Stimulated activated CD8-positive, alpha-beta memory T cell treated with anti-CD3 and anti-CD28 coated beads, Interleukin-4, amount 100 ng/mL, for 1 hour (primary cell): ENCODE results near the gene PTK6.

ENCODE experiments used
- DNase-seq, 2 donors: peaks; one replicate each; pipeline ENCODE4 v3.0.0-alpha.2; 2020; ENCODE audit warnings: low read depth in 2 of 2, low spot score in 1 of 2

Gene PTK6

DNA sequence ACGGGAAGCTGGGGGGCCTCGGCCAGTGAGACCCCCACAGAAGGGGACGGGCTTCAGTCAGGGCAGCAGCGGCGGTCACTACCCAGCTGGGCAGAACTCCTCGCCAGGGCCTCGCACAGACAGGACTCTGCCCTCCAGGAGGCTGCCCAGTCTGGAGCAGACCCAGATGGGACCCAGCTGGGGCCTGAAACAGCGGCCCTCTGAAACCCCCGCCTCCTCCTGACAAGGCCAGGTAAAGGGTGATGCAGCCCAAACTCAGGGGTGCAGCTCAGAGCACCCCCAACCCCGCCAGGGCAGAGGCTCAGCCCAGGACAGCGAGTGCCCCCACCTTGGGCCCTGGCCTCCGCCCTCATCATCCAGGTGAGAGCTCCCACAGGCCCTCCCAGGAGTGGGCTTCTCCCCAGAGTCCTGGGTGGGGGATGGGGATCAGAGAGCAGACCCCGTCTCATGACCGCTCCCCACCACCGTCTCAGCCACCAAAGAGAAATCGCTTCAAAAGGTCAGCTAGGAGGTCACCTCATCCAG lies 40.5 kb downstream of the PTK6 start:
- DNase-seq, result no peak

DNA sequence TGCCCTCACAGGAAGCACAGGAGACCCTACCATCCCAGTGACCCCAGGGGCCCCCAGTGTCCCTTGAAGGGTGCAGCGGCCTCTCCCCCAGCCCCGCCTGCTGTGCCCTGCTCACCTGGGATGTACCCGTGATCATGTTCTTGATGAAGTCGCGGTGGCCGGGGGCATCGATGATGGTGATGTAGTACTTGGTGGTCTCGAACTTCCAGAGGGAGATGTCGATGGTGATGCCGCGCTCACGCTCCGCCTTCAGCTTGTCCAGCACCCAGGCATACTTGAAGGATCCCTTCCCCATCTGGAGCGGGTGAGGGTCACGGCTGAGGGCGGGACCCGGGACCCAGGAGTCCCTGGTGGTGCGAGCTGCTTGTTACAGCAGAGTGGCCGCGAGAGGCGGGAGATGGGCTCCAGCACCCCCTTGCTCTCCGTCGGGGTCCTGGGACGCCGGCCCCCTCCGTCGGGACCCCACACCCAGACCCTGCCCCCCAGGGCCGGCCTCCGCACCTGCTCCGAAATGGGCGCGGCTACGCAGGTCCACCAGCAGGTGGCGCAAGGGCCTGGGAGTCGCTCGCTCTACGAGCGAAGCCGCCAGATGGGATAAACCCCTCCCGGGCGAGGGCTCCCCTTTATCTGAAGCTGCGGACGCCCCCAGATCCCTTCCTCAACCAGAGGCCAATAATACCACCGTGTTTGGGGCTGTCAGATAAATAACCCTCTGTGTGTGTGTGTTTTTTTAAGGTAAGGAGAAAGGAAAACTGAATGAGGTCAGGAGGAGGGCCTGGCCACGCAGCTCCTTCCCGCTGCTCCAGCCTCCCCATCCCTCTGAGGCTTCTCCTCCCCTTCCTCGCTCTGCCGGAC lies 41.2 kb downstream of the PTK6 start:
- peak; percentile 49 to 55 for DNase-seq

DNA sequence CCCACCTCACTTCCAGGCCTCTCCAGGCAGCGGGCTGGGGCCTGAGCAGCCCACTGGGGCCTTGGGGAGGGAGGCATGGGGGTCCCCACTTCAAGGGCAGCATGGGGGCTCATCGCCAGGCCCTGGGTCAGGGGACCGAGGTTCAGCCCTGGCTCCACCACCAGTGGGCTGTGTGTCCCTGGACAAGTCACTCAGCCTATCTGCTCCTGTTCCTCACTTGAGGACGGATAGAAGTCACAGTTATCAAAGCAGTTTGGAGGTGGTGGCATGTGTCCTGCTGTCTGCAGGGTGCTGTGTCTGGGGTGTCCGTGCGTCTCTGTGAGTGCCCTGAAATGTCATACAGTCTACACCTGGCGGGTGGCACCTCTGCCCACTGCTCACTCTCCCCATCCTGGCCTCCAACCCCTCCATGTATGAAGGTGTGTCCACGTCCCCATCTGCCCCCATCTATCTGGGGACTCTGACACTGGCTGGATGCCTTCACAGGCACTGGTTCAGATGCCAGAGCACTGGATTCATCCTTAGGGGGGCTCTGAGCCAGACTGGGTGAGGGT lies 41.9 kb downstream of the PTK6 start:
- no peak for DNase-seq

DNA sequence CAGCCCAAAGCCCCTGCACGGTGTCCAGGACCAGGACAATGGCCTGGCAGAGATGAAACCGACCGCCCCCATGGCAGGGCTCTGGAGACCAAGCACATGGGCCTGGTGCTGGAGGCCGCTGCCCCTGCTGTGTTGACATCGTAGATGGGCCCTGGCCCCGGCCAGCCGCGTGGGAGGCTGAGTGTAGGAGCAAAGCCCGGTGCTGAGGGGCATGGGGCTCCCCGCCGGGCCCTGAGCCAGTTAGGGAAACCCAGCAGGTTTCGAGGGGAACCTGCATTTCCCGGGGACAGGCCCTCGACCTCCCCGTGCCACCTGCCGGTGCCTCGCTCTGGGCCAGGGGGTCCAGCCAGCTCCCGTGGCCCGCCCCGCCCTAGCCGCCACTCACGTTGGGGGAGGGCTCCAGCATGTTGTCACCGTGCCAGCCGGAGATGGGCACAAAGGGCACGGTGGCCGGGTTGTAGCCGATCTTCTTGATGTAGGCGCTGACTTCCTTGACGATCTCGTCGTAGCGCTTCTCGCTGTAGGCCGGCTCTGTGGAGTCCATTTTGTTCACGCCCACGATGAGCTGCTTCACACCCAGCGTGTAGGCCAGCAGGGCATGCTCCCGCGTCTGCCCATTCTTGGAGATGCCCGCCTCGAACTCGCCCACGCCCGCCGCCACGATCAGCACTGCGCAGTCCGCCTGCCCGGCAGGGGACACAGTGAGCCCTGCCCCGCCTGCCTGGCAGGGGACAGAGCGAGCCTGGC lies 42.6 kb downstream of the PTK6 start:
- no peak for DNase-seq

DNA sequence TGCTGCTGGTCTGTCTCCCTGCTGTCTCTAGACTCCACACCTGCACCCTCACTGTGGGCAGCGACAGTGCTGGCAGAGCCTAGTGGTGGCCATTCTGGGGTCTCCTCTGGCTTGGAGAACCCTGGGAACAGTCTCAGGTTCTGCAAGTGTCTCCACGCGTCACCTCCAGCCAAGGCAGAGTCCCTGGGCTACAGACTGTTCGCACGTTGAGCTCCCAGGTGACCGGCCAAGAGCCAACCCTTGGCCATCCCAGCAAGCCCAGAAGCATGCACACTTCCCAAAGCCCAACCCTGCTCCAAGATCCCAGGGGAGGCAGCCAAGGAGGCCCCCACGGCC lies 43.1 kb downstream of the PTK6 start:
- DNase-seq, result no peak

DNA sequence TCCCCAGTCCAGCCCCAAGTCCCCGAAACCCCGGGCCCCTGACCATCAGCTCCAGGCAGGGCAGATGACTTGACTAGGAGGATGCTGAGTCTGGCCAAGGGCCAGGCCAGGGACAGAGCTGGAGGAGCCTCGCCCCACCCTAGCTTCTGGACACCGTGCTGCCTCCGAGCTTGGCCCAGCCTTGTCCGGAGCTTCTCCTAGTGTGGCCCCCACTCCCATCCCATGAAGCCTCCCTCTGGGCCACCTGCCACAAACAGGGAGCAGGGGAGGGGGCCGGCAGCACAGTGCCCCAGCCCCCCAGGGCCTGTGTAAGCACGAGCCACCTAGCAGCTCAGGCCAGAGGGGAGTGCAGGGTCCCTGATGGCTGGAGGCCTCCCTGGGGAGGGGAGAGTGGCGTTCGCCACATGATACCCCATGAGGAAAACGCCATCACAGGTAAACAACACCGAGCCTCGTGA lies 43.6 kb downstream of the PTK6 start:
- DNase-seq, result no peak

DNA sequence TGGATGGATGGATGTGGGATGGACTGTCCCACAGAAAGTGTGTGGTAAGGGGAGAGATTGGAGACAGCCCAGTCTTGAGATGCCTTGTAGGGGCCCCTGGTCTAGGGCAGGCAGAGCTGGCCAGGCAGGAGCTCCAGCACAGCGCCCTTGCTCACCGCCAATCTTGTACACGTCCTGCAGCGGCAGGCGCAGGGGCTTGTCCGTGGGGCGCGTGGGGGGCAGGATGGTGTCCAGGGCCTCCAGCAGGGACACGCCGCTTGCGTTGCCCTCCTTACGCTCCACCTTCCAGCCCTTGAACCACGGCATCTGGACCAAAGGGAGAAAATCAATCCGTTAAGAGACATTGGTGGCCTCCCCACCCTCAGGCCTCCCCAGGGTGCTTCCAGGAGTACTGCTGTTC lies 44.2 kb downstream of the PTK6 start:
- no peak for DNase-seq

DNA sequence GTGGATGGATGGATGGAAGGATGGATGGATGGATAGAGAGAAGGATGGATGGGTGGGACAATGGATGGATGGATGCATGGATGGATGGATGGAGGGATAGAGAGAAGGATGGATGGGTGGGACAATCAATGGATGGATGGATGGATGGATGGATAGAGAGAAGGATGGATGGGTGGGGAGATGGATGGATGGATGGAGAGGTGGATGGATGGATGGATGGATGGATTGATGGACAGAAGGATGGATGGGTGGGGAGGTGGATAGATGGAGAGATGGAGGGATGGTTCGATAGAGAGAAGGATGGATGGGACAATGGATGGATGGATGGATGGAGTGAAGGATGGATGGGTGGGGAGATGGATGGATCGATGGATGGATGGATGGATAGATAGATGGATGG lies 44.7 kb downstream of the PTK6 start:
- no peak for DNase-seq

DNA sequence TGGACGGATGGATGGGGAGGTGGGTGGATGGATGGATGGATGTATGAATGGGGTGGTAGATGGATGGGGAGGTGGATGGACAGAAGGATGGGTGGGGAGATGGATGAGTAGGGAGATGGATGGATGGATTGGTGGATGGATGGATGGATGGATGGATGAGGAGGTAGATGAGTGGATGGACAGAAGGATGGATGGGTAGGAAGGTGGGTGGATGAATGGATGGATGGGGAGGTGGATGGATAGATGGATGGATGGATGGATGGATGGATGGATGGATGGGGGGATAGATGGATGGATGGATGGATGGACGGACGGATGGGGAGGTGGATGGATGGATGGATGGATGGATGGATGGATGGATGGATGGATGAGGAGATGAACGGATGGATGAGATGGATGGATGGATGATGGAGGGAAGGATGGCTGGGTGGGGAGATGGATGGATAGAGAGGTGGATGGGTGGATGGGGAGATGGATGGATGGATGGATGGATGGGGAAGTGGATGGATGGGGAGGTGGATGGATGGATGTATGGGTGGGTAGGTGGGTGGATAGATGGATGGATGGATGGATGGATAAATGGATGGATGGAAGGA lies 45.4 kb downstream of the PTK6 start:
- DNase-seq, result no peak

DNA sequence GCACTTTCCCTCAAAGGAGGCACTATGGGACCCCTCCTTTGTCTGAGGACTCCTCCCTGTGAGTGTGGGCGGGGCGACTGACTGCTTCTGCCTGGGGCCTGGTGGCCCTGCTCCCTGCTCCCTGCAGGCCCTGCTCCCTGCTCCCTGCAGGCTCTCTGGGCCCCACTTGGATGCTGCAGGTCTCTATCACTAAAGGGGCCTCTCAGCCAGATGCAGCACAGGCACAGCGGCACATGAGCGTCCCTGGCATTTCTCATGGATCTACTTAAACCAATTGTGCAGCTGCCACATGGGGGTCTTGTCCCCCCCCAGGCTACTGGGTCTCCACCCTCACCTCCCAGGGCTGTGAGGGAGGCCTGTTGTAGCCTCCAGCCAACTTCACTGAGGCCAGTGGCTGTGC lies 46.1 kb downstream of the PTK6 start:
- no peak for DNase-seq

DNA sequence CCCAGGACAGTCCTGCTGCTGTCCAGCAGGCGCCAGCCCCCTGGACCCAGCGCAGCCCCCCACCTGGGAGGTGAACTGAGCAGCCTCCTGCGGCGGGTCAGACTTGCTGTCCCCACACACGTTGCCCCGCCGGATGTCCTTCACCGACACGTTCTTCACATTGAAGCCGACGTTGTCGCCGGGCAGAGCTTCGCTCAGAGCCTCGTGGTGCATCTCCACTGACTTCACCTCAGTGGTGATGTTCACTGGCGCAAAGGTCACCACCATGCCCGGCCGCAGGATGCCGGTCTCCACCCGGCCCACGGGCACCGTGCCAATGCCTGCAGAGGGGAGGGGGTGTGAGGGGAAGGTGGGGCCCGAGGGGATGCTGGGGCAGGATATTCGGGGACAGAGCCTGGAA lies 46.8 kb downstream of the PTK6 start:
- DNase-seq, result no peak

DNA sequence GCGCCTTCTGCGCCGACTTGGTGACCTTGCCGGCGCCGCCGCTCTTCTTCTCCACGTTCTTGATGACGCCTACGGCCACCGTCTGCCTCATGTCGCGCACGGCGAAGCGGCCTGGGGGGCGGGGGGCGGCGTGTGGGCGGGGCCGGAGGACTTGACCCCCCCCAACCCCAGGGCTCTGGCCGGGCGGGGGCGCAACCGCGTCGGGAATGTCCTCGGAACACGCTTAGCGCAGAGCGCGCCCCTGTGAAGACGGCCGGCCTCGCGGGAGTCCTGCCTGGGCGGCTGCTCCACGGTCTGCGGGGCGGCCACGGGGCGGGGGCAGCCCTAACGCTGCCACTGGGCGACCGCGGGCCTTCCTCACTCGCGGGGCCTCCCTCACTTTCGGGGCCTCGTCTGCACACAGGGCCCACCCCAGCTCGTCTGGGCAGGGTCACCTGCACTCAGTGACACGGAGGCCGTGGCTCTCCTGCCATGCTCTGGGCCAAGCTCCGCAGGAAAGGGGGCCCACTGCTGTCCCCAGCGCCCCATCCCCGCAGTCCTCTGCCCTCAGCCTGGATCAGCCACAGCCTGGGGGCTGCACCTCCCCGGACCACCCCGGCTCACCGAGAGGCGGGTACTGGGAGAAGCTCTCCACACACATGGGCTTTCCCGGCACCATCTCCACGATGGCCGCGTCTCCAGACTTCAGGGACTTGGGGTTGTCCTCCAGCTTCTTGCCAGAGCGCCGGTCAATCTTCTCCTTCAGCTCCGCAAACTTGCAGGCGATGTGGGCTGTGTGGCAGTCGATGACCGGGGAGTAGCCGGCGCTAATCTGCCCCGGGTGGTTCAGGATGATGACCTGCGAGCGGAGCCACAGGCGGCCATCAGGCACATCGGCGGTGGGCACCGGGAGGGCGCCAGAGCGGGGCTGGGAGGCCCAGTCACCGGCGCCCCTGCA lies 48.6 kb downstream of the PTK6 start:
- no peak for DNase-seq

DNA sequence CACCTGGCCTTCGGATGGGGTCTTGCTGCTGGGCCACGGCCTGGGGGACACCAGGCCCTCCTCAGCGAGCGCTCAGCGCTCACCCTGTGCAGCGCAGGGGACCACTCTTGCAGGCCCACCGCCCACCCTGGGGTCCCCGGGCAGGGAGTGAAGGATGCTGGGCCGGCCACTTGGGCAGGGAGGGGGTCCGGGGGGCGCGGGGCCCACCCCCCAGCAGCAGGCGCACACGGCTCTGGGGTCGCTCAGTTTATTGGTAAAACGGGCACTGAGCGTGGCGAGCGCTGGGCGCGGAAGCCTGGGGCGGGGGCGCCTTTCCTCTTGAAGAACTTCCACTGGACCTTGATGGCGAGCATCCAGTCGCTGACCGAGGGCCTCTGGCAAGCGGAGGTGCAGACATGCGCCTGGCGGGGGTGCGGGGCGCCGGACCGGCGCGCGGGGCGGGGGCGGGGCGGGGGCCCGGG lies 49.4 kb downstream of the PTK6 start:
- DNase-seq, result no peak

DNA sequence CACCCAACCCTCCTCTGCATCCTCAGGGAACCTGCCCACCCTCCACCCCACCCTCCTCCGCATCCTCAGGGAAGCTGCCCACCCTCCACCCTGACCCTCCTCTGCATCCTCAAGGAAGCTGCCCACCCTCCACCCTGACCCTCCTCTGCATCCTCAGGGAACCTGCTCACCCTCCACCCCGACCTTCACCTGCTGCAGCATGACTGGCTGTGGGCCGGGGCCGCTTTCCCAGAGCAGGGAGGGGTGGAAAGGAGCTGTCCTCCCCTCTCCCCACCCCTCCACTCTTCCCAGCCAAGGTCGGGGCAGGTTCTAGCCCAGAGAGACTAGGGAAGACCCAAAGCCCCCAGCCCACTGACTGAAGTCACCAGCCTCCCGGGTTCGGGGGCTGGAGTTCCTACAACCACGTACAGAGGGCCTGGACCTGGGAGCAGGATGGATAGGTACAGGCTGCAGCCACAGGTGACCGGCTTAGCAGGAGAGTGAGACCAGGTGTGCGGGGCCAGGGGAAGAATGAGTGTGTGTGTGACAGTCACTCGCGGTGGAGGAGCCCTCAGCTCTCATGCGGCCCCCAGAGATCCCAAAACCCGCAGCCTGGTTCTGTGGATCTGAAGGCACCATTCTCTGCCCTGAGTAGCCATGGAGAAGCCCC lies 49.9 kb downstream of the PTK6 start:
- no peak for DNase-seq

DNA sequence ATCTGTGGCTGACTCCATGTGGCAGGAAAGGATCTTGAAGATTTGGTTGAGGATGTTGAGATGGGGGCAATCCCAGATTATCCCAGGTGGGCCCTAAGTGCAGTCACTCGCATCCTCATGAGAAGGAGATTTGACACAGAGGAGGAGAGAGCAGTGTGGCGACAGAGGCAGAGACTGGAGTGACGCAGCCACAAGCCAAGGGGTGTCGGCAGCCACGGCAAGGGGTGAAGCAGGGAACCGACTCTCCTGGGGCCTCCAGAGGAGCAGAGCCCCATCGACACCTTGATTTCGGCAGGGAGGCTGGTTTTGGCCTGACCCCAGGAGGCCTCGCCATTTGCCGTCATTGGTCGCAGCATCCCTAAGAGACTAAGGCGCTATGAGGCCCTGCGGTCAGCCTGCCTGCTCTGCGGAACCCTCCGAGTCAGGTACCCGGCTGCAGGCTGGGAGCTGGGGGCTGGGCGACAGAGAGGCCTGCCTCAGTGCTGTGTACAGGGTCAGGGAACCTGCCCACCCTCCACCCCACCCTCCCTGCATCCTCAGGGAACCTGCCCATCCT lies 50.8 kb downstream of the PTK6 start:
- no peak for DNase-seq

DNA sequence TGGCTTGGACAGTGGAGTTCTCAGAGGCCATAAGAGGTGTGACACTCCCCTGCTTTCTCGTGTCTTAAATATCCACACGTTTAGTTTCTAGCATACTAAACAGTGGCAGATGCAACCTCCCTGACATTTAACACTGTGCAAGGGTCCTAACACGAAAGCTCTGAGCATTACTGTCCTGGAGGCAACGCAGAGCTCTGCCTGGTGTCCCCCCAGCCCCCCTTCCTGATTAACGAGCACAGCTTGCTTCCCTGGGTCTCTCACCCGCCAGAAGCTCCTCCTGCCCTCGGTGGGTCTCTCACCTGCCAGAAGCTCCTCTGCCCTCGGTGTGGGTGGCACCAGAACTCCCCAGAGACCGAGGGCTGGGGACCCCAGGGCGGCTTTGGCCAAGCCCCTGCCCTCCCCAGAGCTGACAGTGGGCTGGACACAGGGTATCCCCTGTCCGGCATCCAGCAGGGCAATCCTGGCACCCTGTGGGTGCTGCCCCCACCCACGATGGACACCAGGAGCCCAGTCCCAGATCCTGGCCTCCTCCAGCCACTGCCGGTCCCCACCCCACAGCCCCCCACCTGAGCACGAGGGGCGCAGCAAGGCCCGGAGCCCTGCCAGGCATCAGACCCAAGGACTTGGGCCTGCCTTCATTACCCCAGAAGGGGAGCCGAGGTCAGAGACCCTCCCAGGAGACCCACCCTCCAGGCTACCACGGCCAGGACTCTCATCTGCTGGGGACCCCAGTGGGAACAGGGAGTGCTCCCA lies 52.3 kb downstream of the PTK6 start:
- no peak for DNase-seq

DNA sequence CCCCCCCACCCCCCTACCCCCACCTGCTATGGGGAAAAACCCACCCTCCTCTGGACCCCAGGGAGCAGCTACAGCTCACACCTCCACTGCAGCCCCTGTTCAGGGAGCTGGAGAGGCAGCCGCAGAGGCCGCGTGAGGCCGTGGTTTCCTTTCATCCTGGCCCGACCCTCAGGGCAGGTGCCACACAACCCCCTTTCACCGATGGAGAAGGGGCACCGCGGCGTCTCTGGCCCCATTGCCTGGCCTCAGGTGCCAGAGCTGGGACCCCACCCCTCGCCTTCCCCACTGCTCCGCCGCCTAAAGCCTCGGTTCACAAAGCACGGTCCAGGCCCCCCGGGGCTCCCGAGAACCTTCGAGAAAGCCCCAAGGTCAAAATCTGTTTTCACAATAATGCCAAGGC lies 52.9 kb downstream of the PTK6 start:
- DNase-seq, result no peak

DNA sequence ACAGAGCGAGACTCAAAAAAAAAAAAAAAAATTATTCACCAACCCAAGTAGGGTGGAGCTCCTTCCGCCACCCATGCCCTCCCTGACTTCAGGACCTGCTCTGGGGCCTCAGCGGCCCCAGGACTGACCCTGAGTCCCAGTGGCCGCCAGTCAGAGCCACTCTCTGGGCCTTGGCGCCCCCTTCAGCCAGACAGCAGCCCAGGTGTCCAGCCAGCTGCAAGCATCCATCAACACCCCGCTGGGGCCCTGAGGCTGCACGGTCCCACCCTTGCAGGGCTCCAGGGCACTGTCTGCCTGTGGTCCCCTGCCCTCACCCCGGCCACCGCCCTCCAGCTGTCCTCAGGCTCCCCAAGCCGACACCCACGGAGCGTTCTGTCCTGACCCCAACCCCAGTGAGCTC lies 53.3 kb downstream of the PTK6 start:
- DNase-seq, result no peak

DNA sequence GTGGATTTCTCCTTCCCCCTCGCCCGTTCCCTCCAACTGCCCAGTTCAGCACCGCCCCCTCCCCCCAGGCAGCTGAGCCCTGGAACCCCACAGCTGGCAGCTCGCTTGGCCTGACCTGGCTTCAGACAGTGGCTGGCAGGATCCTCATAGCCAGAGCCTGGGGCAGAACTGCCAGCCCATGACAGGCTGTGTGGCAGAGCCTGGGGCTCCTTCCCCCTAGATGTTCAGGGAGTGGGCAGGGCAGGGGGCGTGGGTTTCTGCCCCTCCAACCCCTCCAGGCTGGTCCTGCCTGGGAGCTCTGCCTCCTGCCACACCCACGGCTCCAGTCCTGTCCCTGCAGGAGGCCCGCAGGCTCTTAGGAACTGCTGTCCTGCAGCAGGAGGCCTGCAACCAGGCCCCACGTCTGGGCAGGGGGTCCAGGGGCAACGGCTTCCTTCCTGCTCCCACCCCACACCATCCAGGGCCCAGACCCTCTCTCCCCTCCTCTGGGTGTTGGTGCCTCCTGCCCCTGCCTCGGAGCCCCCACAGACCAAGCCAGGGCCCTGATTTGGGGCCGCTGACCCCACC lies 55.1 kb downstream of the PTK6 start:
- no peak for DNase-seq
